ENCODE measurements around the gene BRSK2. TPM values are rescaled to one million over a fixed set of nuclear protein-coding genes. Genes with fewer than 3 reads are reported as not detected.
"Not testable (repeated sequence)": the region's sequence is repeated elsewhere in the genome, so short reads cannot be mapped to it uniquely, and the experiment has no call there.

The BRSK2 gene
- total and polyA plus RNA-seq, 12 donors, result 0.13 to 2.3 (median 0.44) TPM; not detected in 1

DNA sequence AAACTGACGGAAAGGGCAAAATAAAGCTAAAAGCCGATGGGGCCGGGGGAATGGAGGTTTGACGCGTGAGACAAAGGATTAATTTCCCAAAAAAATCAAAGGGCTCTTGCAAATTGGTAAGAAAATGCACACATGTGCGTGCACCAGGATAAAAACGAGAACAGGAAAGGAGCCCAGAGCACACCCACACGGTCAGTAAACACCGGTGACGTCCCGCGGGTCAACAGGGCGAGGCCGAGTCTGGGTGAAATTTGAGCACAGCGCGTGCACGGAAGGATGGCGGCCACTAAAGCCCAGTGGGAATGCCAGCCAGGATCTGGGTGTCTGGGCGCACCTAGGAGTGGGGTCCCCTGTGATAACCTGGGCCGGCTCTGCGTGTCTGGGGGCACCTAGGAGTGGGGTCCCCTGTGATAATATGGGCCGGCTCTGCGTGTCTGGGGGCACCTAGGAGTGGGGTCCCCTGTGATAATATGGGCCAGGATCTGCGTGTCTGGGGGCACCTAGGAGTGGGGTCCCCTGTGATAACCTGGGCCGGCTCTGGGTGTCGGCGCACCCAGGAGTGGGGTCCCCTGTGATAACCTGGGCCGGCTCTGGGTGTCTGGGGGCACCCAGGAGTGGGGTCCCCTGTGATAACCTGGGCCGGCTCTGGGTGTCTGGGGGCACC lies 44.4 kb downstream of the BRSK2 start:
- H3K4me1 ChIP-seq, result peaks cover 4 to 31% (median 19%) of the 10 kb centered on the region in 9 donors
- TF ChIP-seq, protein P1, sequence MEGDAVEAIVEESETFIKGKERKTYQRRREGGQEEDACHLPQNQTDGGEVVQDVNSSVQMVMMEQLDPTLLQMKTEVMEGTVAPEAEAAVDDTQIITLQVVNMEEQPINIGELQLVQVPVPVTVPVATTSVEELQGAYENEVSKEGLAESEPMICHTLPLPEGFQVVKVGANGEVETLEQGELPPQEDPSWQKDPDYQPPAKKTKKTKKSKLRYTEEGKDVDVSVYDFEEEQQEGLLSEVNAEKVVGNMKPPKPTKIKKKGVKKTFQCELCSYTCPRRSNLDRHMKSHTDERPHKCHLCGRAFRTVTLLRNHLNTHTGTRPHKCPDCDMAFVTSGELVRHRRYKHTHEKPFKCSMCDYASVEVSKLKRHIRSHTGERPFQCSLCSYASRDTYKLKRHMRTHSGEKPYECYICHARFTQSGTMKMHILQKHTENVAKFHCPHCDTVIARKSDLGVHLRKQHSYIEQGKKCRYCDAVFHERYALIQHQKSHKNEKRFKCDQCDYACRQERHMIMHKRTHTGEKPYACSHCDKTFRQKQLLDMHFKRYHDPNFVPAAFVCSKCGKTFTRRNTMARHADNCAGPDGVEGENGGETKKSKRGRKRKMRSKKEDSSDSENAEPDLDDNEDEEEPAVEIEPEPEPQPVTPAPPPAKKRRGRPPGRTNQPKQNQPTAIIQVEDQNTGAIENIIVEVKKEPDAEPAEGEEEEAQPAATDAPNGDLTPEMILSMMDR (IDR thresholded peaks at IDR 0.05), result no peak
- no peak overlapping the region for H3K27ac ChIP-seq
- intact Hi-C loops (cut with DNase I), result no loop called here
- H3K36me3 ChIP-seq, result no peaks in the 10 kb centered on the region
- no peaks in the 10 kb centered on the region for H3K9me3 ChIP-seq
- WGBS, 2 donors, result 78% methylated on average over 28 to 29 of the region's 29 CpGs
- peaks cover 0 to 12% (median 0%) of the 10 kb centered on the region in 7 donors for H3K27me3 ChIP-seq
- H3K4me3 ChIP-seq, result no peak overlapping the region
- DNase-seq (no peak), ATAC-seq (no peak)

DNA sequence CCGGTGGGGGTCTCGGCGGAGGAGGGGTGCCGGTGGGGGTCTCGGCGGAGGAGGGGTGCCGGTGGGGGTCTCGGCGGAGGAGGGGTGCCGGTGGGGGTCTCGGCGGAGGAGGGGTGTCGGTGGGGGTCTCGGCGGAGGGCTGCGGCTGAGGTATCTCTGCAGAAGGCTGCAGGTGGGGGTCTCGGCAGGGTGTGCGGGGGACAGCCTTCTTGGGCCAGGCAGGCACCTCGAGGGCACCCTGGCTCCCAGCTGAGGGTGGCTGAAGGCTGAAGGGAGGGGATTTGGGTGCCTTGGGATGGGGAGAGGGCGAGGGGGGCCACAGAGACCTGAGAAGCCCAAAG lies 45.7 kb downstream of the BRSK2 start:
- peaks cover 4 to 32% (median 19%) of the 10 kb centered on the region in 9 donors for H3K4me1 ChIP-seq
- intact Hi-C loops (cut with DNase I); H3K36me3 ChIP-seq; H3K4me3 ChIP-seq; ATAC-seq; H3K9me3 ChIP-seq; DNase-seq; H3K27ac ChIP-seq: not testable (repeated sequence)
- WGBS, 2 donors, result 73 to 79% methylated on average over 4 to 14 of the region's 20 CpGs
- H3K27me3 ChIP-seq, result peaks cover 0 to 12% (median 0%) of the 10 kb centered on the region in 7 donors

DNA sequence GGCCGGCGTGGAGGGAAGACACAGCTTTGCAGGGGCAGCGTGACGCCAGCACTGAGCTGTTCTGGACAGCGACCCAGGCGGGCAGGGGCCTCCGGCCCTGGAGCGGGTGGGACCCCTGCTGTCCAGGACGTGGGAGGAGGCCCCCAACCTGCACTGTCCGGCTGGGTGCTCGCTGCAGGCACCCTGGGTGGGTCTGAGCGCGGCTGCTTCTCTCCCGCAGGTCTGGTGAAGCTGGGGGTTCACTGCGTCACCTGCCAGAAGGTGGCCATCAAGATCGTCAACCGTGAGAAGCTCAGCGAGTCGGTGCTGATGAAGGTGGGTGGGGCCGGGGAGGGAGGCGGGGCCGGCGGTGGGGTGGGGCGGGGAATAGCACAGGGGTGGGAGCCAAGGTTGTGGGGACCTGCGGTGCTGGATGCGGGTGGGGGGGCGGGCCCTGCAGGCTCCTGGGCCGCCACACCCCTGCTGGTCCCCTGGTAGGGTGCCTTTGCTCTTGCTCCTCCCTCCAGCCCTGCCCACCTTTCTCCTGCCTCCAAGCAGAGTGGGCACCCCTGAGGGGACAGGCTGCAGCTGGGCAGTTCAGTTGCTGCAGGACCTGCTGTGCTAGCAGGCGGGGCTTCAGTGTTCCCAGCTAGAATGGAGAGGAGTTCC lies 46.2 kb downstream of the BRSK2 start:
- Histone ChIP-seq H3K27me3 (peaks cover 0 to 12% (median 0%) of the 10 kb centered on the region in 7 donors), H3K36me3 (no peaks in the 10 kb centered on the region), H3K9me3 (no peaks in the 10 kb centered on the region), H3K4me1 (peaks cover 4 to 32% (median 19%) of the 10 kb centered on the region in 9 donors), H3K4me3 (no peak overlapping the region), H3K27ac (no peak overlapping the region)
- DNase-seq (no peak), ATAC-seq (no peak)
- TF ChIP-seq, protein P1 (IDR thresholded peaks at IDR 0.05), result no peak
- 6 to 7% methylated on average over 27 to 29 of the region's 29 CpGs for WGBS, 2 donors
- intact Hi-C loops (cut with DNase I), result no loop called here

DNA sequence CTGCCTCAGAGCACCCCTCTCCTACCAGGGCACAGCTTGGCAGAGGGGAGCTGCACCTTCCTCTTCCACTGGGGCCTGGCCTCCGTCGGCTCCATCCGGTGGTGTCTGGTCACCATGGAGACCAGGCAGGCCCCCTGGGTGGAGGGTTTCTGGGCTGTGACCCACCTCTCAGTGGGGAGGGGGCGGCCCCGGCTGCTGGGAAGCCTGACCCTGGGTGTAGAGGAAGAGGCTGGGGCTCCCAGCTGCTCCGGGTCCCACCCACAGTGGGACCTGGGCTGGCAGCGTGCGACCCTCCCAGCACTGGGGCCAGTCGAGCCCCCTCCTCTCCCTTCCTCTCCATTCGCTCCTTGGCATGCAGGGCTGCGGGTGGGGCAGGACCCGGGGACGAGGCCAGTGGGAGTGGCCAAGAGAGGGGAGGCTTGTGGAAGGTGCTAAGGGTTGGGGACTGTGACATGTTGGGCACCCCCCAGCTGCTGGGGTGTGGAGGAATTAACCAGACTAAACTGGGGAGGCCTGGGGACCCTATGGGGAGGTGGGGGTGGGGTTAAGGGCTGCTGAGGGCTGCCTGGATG lies 46.8 kb downstream of the BRSK2 start:
- intact Hi-C loops (cut with DNase I), result no loop called here
- 19 to 22% methylated on average over 13 of the region's 13 CpGs for WGBS, 2 donors
- peaks cover 0 to 12% (median 0%) of the 10 kb centered on the region in 7 donors for H3K27me3 ChIP-seq

More for the DNA sequence above, 46.8 kb downstream of the BRSK2 start:
- Histone ChIP-seq H3K4me3 (no peak overlapping the region), H3K9me3 (no peaks in the 10 kb centered on the region), H3K4me1 (peaks cover 4 to 32% (median 19%) of the 10 kb centered on the region in 9 donors), H3K36me3 (no peaks in the 10 kb centered on the region), H3K27ac (no peak overlapping the region)
- no peak for DNase-seq
- peak in 1 of 8 donors; percentile 8 for ATAC-seq
- TF ChIP-seq, protein P1 (IDR thresholded peaks at IDR 0.05), result no peak

All from heart right ventricle (tissue), 16 donors.